GM06990 (cell line): Measurements from ENCODE around the gene FYB2.

Source experiments
- DNase-seq: peaks from one replicate; pipeline ENCODE4 v3.0.0-alpha.2; 2011; ENCODE audit not compliant: insufficient read length; ENCODE audit errors: extremely low read depth
- H3K27me3 ChIP-seq: replicated peaks from 2 replicates; pipeline ENCODE4 v1.6.0; 2011; ENCODE audit warnings: low read length; ENCODE audit not compliant: control insufficient read depth, insufficient read depth
- H3K36me3 ChIP-seq: 2 replicates; pipeline ENCODE4 v1.5.1; 2011; ENCODE audit warnings: low read length; ENCODE audit not compliant: control insufficient read depth, insufficient read depth
- H3K4me3 ChIP-seq: replicated peaks from 2 replicates; pipeline ENCODE4 v1.5.1; 2011; ENCODE audit warnings: low read depth, mild to moderate bottlenecking, control low read depth, low read length
- CTCF ChIP-seq: IDR thresholded peaks from 2 replicates; pipeline ENCODE4 v1.5.1; 2011; ENCODE audit warnings: low read length, control low read depth, mild to moderate bottlenecking, inconsistent platforms; ENCODE audit not compliant: insufficient read depth, poor library complexity, severe bottlenecking

FYB2 gene

GRCh38 chr1:56758135-56758534 is 61.1 kb downstream of the FYB2 start:
- Histone ChIP-seq H3K36me3 (no peaks in the 10 kb centered on the region), H3K4me3 (no peak overlapping the region), H3K27me3 (no peaks in the 10 kb centered on the region)
- DNase-seq: no peak
- TF ChIP-seq CTCF: peak; percentile 9

- no peak for DNase-seq
- no peaks in the 10 kb centered on the region for H3K36me3 ChIP-seq
- TF ChIP-seq CTCF: no peak
- no peak overlapping the region for H3K4me3 ChIP-seq
- H3K27me3 ChIP-seq: no peaks in the 10 kb centered on the region
Observed at GRCh38 chr1:56755911-56756310, 63.3 kb downstream of the FYB2 start.

GRCh38 chr1:56754708-56755479 is 64.3 kb downstream of the FYB2 start:
- no peaks in the 10 kb centered on the region for H3K27me3 ChIP-seq
- no peak for TF ChIP-seq CTCF
- no peak overlapping the region for H3K4me3 ChIP-seq
- H3K36me3 ChIP-seq: no peaks in the 10 kb centered on the region
- DNase-seq: no peak

- Histone ChIP-seq H3K36me3 (no peaks in the 10 kb centered on the region), H3K4me3 (no peak overlapping the region), H3K27me3 (no peaks in the 10 kb centered on the region)
- no peak for DNase-seq
- no peak for TF ChIP-seq CTCF
Observed at GRCh38 chr1:56745231-56745630, 74.0 kb downstream of the FYB2 start.

GRCh38 chr1:56728964-56729363 is 90.2 kb downstream of the FYB2 start:
- no peak overlapping the region for H3K4me3 ChIP-seq
- TF ChIP-seq CTCF: no peak

More at GRCh38 chr1:56728964-56729363, 90.2 kb downstream of the FYB2 start:
- Histone ChIP-seq H3K36me3 (no peaks in the 10 kb centered on the region), H3K27me3 (no peaks in the 10 kb centered on the region)
- no peak for DNase-seq
